Mesenchymal stem cell (in vitro differentiated cells and primary cell): ENCODE results near the gene TYR.
"Not testable (repeated sequence)": the region's sequence is repeated elsewhere in the genome, so short reads cannot be mapped to it uniquely, and the experiment has no call there.

ENCODE experiments used
- DNase-seq: peaks from one replicate; pipeline ENCODE4 v3.0.0-alpha.2; 2013
- H2AFZ ChIP-seq: one replicate; pipeline ENCODE4 v1.6.1; 2013; ENCODE audit warnings: low read depth, mild to moderate bottlenecking, control low read depth, inconsistent platforms, low read length, moderate library complexity
- H2AK5ac ChIP-seq: 2 replicates; pipeline ENCODE4 v1.6.1; 2013; ENCODE audit warnings: low read length, moderate library complexity, mild to moderate bottlenecking, inconsistent platforms; ENCODE audit not compliant: severe bottlenecking
- H2BK120ac ChIP-seq: one replicate; pipeline ENCODE4 v1.6.1; 2013; ENCODE audit warnings: low read depth, mild to moderate bottlenecking, inconsistent platforms, low read length, moderate library complexity
- H2BK12ac ChIP-seq, 2 experiments: one replicate each; pipeline ENCODE4 v1.6.1; 2013; ENCODE audit warnings: inconsistent platforms in 2 of 2, low read length in 2 of 2, mild to moderate bottlenecking in 2 of 2, moderate library complexity in 2 of 2, control low read depth in 1 of 2
- H2BK15ac ChIP-seq: one replicate; pipeline ENCODE4 v1.6.1; 2013; ENCODE audit warnings: mild to moderate bottlenecking, low read depth, inconsistent platforms; ENCODE audit not compliant: poor library complexity, severe bottlenecking
- H2BK5ac ChIP-seq: 2 replicates; pipeline ENCODE4 v1.6.1; 2013; ENCODE audit warnings: low read depth, mild to moderate bottlenecking, low read length, control low read depth, inconsistent platforms; ENCODE audit not compliant: poor library complexity, severe bottlenecking
- H3K14ac ChIP-seq, 2 experiments: one replicate each; pipeline ENCODE4 v1.6.1; 2013; ENCODE audit warnings: inconsistent platforms in 2 of 2, low read length in 2 of 2, control low read depth in 1 of 2, mild to moderate bottlenecking in 1 of 2, moderate library complexity in 1 of 2
- H3K18ac ChIP-seq, 2 experiments: one replicate each; pipeline ENCODE4 v1.6.1; 2013; ENCODE audit warnings: inconsistent platforms in 2 of 2, low read length in 2 of 2, control low read depth in 1 of 2, low read depth in 1 of 2, mild to moderate bottlenecking in 1 of 2
- H3K23ac ChIP-seq, 2 experiments: one replicate each; pipeline ENCODE4 v1.6.1; 2013; ENCODE audit warnings: inconsistent platforms in 2 of 2, low read length in 2 of 2, mild to moderate bottlenecking in 2 of 2, moderate library complexity in 2 of 2, control low read depth in 1 of 2
- H3K27ac ChIP-seq: 2 replicates; pipeline ENCODE4 v1.5.1; 2013; ENCODE audit warnings: mild to moderate bottlenecking, moderate library complexity, low read length, control low read depth, inconsistent platforms; ENCODE audit not compliant: poor library complexity, severe bottlenecking
- H3K27me3 ChIP-seq, 2 experiments: 2 replicates each; pipeline versions ENCODE4 v1.6.1 to v1.7.0; 2013; ENCODE audit warnings: low read length in 2 of 2, mild to moderate bottlenecking in 2 of 2, moderate library complexity in 2 of 2, control low read depth in 1 of 2, inconsistent platforms in 1 of 2; ENCODE audit not compliant: control insufficient read depth in 1 of 2, insufficient read depth in 1 of 2
- H3K36me3 ChIP-seq, 2 experiments: 2 replicates each; pipeline versions ENCODE4 v1.6.1 to v1.7.0; 2013; ENCODE audit warnings: low read length in 2 of 2, control low read depth in 1 of 2, inconsistent platforms in 1 of 2, low read depth in 1 of 2, mild to moderate bottlenecking in 1 of 2; ENCODE audit not compliant: insufficient read depth in 2 of 2, control insufficient read depth in 1 of 2
- H3K4ac ChIP-seq, 2 experiments: one replicate each; pipeline ENCODE4 v1.6.1; 2013; ENCODE audit warnings: inconsistent platforms in 2 of 2, low read length in 2 of 2, mild to moderate bottlenecking in 2 of 2, moderate library complexity in 2 of 2, control low read depth in 1 of 2, low read depth in 1 of 2
- H3K4me1 ChIP-seq: 2 replicates; pipeline ENCODE4 v1.6.1; 2013; ENCODE audit warnings: low read depth, low read length, control low read depth; ENCODE audit not compliant: control insufficient read depth, insufficient read depth
- H3K4me2 ChIP-seq: 2 replicates; pipeline ENCODE4 v1.6.1; 2013; ENCODE audit warnings: low read length, mild to moderate bottlenecking, inconsistent platforms; ENCODE audit not compliant: poor library complexity, severe bottlenecking
- H3K4me3 ChIP-seq, 2 experiments: 2 replicates each; pipeline versions ENCODE4 v1.5.1 to v1.7.0; 2013; ENCODE audit warnings: low read length in 2 of 2, mild to moderate bottlenecking in 2 of 2, control low read depth in 1 of 2, low read depth in 1 of 2; ENCODE audit not compliant: insufficient read depth in 1 of 2
- H3K79me1 ChIP-seq: replicated peaks from 2 replicates; pipeline ENCODE4 v1.6.1; 2013; ENCODE audit warnings: mild to moderate bottlenecking, control low read depth, low read length, inconsistent platforms; ENCODE audit not compliant: poor library complexity, severe bottlenecking
- H3K9ac ChIP-seq: 2 replicates; pipeline ENCODE4 v1.7.0; 2013; ENCODE audit warnings: mild to moderate bottlenecking, low read length, moderate library complexity
- H3K9me3 ChIP-seq: 2 replicates; pipeline ENCODE4 v1.7.0; 2013; ENCODE audit warnings: mild to moderate bottlenecking, low read length; ENCODE audit not compliant: control insufficient read depth
- H4K8ac ChIP-seq: one replicate; pipeline ENCODE4 v1.6.1; 2013; ENCODE audit warnings: inconsistent platforms, mild to moderate bottlenecking, low read length, moderate library complexity
- H4K91ac ChIP-seq: one replicate; pipeline ENCODE4 v1.6.1; 2013; ENCODE audit warnings: mild to moderate bottlenecking, low read length, inconsistent platforms
- WGBS: methylation state at CpG from one replicate; pipeline ENCODE4 v1.1.7; 2013; ENCODE audit warnings: mixed read lengths; 5-methylcytosine and 5-hydroxymethylcytosine counted together

Gene TYR

DNA sequence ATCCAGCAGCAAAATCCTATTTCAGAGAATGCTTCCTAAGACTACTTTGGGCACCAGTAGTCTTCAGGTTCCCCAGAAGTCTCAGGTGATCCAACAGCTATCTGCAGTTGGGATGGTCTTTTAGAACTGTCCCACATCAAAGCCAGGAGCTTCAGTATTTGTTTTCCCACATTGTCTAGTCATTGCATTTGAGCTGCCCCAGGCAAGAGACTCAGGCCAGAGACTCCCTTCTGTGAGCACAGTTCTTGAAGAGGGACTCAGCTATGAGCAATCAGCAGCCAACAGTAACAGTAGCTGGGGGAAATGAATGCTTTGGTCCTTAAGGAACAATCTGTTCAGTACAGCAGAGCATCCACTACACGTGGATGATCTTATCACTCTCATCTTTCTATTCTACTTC lies 125.4 kb downstream of the TYR start:
- not testable (repeated sequence) for H2AK5ac ChIP-seq, H2BK12ac ChIP-seq, H3K4me3 ChIP-seq, H3K79me1 ChIP-seq, H3K4me1 ChIP-seq, H3K27ac ChIP-seq, H3K4ac ChIP-seq, H4K91ac ChIP-seq, H3K9ac ChIP-seq, H3K27me3 ChIP-seq, H4K8ac ChIP-seq, H3K18ac ChIP-seq, DNase-seq, H2BK5ac ChIP-seq, H3K4me2 ChIP-seq, H3K36me3 ChIP-seq, H2BK120ac ChIP-seq, H2AFZ ChIP-seq, H2BK15ac ChIP-seq, H3K9me3 ChIP-seq, H3K14ac ChIP-seq, H3K23ac ChIP-seq
- WGBS, result 90% methylated on average over 1 of the region's 1 CpG

GRCh38 chr11:89308272-89308671 lies 130.6 kb downstream of the TYR start:
- H3K4me1 ChIP-seq, H4K8ac ChIP-seq, H3K9me3 ChIP-seq, H3K27me3 ChIP-seq, H3K4me2 ChIP-seq, H2BK12ac ChIP-seq, DNase-seq, H2AFZ ChIP-seq, H3K14ac ChIP-seq, H3K23ac ChIP-seq, H3K4ac ChIP-seq, H4K91ac ChIP-seq, H3K79me1 ChIP-seq, H3K36me3 ChIP-seq, H3K9ac ChIP-seq, H3K18ac ChIP-seq, H3K4me3 ChIP-seq, H2AK5ac ChIP-seq, H2BK15ac ChIP-seq, H3K27ac ChIP-seq, H2BK5ac ChIP-seq, H2BK120ac ChIP-seq: not testable (repeated sequence)
- 100% methylated on average over 1 of the region's 1 CpG for WGBS

DNA sequence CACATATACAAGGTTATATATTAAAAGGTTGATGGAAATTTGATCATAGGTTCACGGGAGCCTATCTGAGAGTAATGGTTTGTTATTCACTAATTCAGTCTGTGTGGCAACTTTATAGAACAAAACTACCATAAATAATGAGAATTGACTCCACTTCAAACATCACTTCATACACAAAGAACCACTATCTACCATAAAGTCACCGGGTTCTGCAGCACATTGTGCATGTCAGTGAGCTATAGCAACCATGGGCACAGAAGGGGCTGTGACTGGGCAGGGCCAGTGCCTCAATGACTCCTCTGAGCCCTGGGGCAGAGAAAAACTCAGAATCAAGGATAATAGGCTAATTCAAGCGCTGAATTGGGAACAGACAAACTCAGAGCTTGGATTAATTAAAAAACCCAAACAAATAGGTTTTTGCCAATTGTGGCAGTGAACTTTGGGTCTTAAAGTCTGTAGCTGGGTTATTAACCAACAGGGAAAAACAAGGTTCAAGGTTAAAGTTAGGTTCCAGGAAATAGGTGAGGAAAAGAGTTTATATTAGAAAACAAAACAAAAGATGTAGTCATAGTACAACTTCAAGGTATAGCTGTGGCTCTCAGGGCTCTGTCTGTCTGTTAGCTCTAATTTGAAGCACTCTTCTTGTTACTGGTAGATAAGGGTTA lies 131.8 kb downstream of the TYR start:
- not testable (repeated sequence) for H4K8ac ChIP-seq, H2AFZ ChIP-seq, H4K91ac ChIP-seq, H3K18ac ChIP-seq, H3K4me1 ChIP-seq, H3K79me1 ChIP-seq, H3K9ac ChIP-seq, H3K4me2 ChIP-seq, H3K4me3 ChIP-seq, H2BK15ac ChIP-seq, H2BK5ac ChIP-seq, DNase-seq, H2BK12ac ChIP-seq, H3K4ac ChIP-seq, H3K23ac ChIP-seq, H3K9me3 ChIP-seq, H3K14ac ChIP-seq, H3K36me3 ChIP-seq, H3K27ac ChIP-seq, H3K27me3 ChIP-seq, H2AK5ac ChIP-seq, H2BK120ac ChIP-seq
- WGBS, result 96% methylated on average over 1 of the region's 3 CpGs

- H3K9me3 ChIP-seq, H3K4me2 ChIP-seq, H3K18ac ChIP-seq, H3K27ac ChIP-seq, H2BK120ac ChIP-seq, H2AK5ac ChIP-seq, H3K27me3 ChIP-seq, H3K36me3 ChIP-seq, H2BK15ac ChIP-seq, H2BK5ac ChIP-seq, H2BK12ac ChIP-seq, H3K4me3 ChIP-seq, H3K14ac ChIP-seq, H4K91ac ChIP-seq, H2AFZ ChIP-seq, H3K79me1 ChIP-seq, H3K4ac ChIP-seq, H3K9ac ChIP-seq, H4K8ac ChIP-seq, H3K4me1 ChIP-seq, H3K23ac ChIP-seq, DNase-seq: not testable (repeated sequence)
- WGBS, result 83% methylated on average over 3 of the region's 3 CpGs
Observed at GRCh38 chr11:89310607-89311006, 132.9 kb downstream of the TYR start.
